HG03521 (cell line): ENCODE data around the gene CARD8.
"Not testable (repeated sequence)": the region's sequence is repeated elsewhere in the genome, so short reads cannot be mapped to it uniquely, and the experiment has no call there.

Experiments used
- ATAC-seq: cut with Tn5 transposase; IDR thresholded peaks from one replicate; pipeline ENCODE4 v1.9.1; 2021; ENCODE audit warnings: mild to moderate bottlenecking, moderate library complexity; ENCODE audit not compliant: unreplicated experiment

Gene CARD8

GRCh38 chr19:48255376-48256303 lies at the start of gene CARD8:
Gene CARD8, minus strand, starts transcription at chr19:48255912. Its CDS starts 14,892 bp downstream, at chr19:48241020.
- ATAC-seq, result peak; percentile 53

- ATAC-seq, result no peak
Observed at GRCh38 chr19:48303866-48304265, 48.2 kb upstream of the CARD8 start.

- no peak for ATAC-seq
Observed at GRCh38 chr19:48303367-48303766, 47.7 kb upstream of the CARD8 start.

GRCh38 chr19:48302600-48302959 lies 46.9 kb upstream of the CARD8 start:
- ATAC-seq, result no peak

GRCh38 chr19:48301886-48302599 lies 46.3 kb upstream of the CARD8 start:
- no peak for ATAC-seq

GRCh38 chr19:48297975-48298374 lies 42.3 kb upstream of the CARD8 start:
- ATAC-seq, result no peak

- ATAC-seq, result no peak
Observed at GRCh38 chr19:48296963-48297734, 41.4 kb upstream of the CARD8 start.

GRCh38 chr19:48295458-48295857 lies 39.7 kb upstream of the CARD8 start:
- ATAC-seq, result no peak

GRCh38 chr19:48292798-48293197 lies 37.1 kb upstream of the CARD8 start:
- ATAC-seq, result no peak

GRCh38 chr19:48291489-48291815 lies 35.7 kb upstream of the CARD8 start:
- not testable (repeated sequence) for ATAC-seq

GRCh38 chr19:48290771-48291488 lies 35.2 kb upstream of the CARD8 start:
- no peak for ATAC-seq

- no peak for ATAC-seq
Observed at GRCh38 chr19:48290401-48290770, 34.7 kb upstream of the CARD8 start.

- ATAC-seq, result no peak
Observed at GRCh38 chr19:48287748-48288147, 32.0 kb upstream of the CARD8 start.

GRCh38 chr19:48284896-48285295 lies 29.2 kb upstream of the CARD8 start:
- no peak for ATAC-seq

- ATAC-seq, result no peak
Observed at GRCh38 chr19:48283908-48284307, 28.2 kb upstream of the CARD8 start.

- ATAC-seq, result no peak
Observed at GRCh38 chr19:48279747-48280146, 24.0 kb upstream of the CARD8 start.

GRCh38 chr19:48274938-48275337 lies 19.2 kb upstream of the CARD8 start:
- ATAC-seq, result no peak

GRCh38 chr19:48274173-48274572 lies 18.5 kb upstream of the CARD8 start:
- ATAC-seq, result no peak

- no peak for ATAC-seq
Observed at GRCh38 chr19:48271531-48272151, 15.9 kb upstream of the CARD8 start.

GRCh38 chr19:48269617-48270026 lies 13.9 kb upstream of the CARD8 start:
- ATAC-seq, result not testable (repeated sequence)
